AG04450 (cell line): ENCODE results near the gene LCN6. TPM values are rescaled to one million over a fixed set of nuclear protein-coding genes. Genes with fewer than 3 reads are reported as not detected.

Experiments
- CTCF ChIA-PET: fragments of 300-600, 350-600 bp; formaldehyde crosslinking; extraction: SDS; loops from one replicate; lab custom pipeline; 2022; ENCODE audit warnings: antibody characterized with exemption, inconsistent platforms; lab: Charles Lee
- POLR2A ChIA-PET: fragments of 350-600 bp; formaldehyde crosslinking; extraction: SDS; loops from one replicate; lab custom pipeline; 2021; ENCODE audit warnings: antibody characterized with exemption, inconsistent platforms; lab: Yijun Ruan, JAX
- DNase-seq: peaks from one replicate; pipeline ENCODE4 v3.0.0-alpha.2; 2011; ENCODE audit warnings: low read depth, low spot score
- H3K27ac ChIP-seq: one replicate; pipeline ENCODE4 v1.5.1; 2012; ENCODE audit warnings: low read depth, low read length, control low read depth
- H3K27me3 ChIP-seq: one replicate; pipeline ENCODE4 v1.6.0; 2012; ENCODE audit warnings: low read length; ENCODE audit not compliant: control insufficient read depth, insufficient read depth
- H3K4me3 ChIP-seq: 2 replicates; pipeline ENCODE4 v1.5.1; 2011; ENCODE audit warnings: mild to moderate bottlenecking, low read depth, low read length, control low read depth
- H3K9me3 ChIP-seq: 2 replicates; pipeline ENCODE4 v1.5.1; 2012; ENCODE audit warnings: low read length; ENCODE audit not compliant: control insufficient read depth, insufficient read depth
- CTCF ChIP-seq: IDR thresholded peaks from 2 replicates; pipeline ENCODE4 v1.5.1; 2011; ENCODE audit warnings: low read depth, low read length, control low read depth, inconsistent platforms
- polyA plus RNA-seq: library from polyadenylated mRNA; depleted of rRNA; stranded (reverse); fragments of >200 nt; gene quantifications from 2 replicates; pipeline ENCODE4 v1.2.3, GENCODE V29; 2011

LCN6 gene
- polyA plus RNA-seq, 1 experiment, result not detected

GRCh38 chr9:136776947-136777346 lies 28.6 kb upstream of the LCN6 start:
- Histone ChIP-seq H3K9me3 (peaks cover 9% of the 10 kb centered on the region), H3K4me3 (no peak overlapping the region), H3K27ac (no peak overlapping the region), H3K27me3 (peaks cover 37% of the 10 kb centered on the region)
- CTCF ChIA-PET, result interaction anchor here (1.8 to 3.1 kb wide), 3 partner anchors 10 to 16 kb away, joined by 6 to 17 read pairs (median 11); no protein-coding TSS in a partner anchor
- no peak for TF ChIP-seq CTCF
- DNase-seq, result no peak
- POLR2A ChIA-PET, result no interaction called here

GRCh38 chr9:136775191-136775590 lies 26.9 kb upstream of the LCN6 start:
- DNase-seq, result no peak
- peaks cover 9% of the 10 kb centered on the region for H3K9me3 ChIP-seq
- H3K27ac ChIP-seq, result no peak overlapping the region
- H3K27me3 ChIP-seq, result peaks cover 28% of the 10 kb centered on the region
- ChIA-PET CTCF (no interaction called here), POLR2A (no interaction called here)
- no peak overlapping the region for H3K4me3 ChIP-seq
- TF ChIP-seq CTCF, result no peak

GRCh38 chr9:136774416-136775045 lies 26.2 kb upstream of the LCN6 start:
- Histone ChIP-seq H3K9me3 (peaks cover 9% of the 10 kb centered on the region), H3K27ac (no peak overlapping the region), H3K4me3 (no peak overlapping the region), H3K27me3 (peaks cover 25% of the 10 kb centered on the region)
- CTCF ChIA-PET, result no interaction called here
- no peak for TF ChIP-seq CTCF
- DNase-seq, result no peak
- POLR2A ChIA-PET, result no interaction called here

- TF ChIP-seq CTCF, result no peak
- peaks cover 17% of the 10 kb centered on the region for H3K27me3 ChIP-seq
- DNase-seq, result no peak
- H3K27ac ChIP-seq, result no peak overlapping the region
- ChIA-PET POLR2A (no interaction called here), CTCF (no interaction called here)
- H3K9me3 ChIP-seq, result peaks cover 9% of the 10 kb centered on the region
- no peak overlapping the region for H3K4me3 ChIP-seq
These were observed 25.2 kb upstream of the LCN6 start for GRCh38 chr9:136773386-136774044.

- CTCF ChIA-PET, result interaction anchor here (0.9 to 1.2 kb wide), 2 partner anchors 11 to 45 kb away, joined by 3 to 8 read pairs; no protein-coding TSS in a partner anchor
These were observed 23.6 kb upstream of the LCN6 start for GRCh38 chr9:136771907-136772415.

More at GRCh38 chr9:136771907-136772415, 23.6 kb upstream of the LCN6 start:
- H3K9me3 ChIP-seq, result peaks cover 9% of the 10 kb centered on the region
- no peak for TF ChIP-seq CTCF
- peak overlapping the region; percentile 11 for H3K27ac ChIP-seq
- POLR2A ChIA-PET, result interaction anchor here (0.6 kb wide), 1 partner anchor 12 kb away, joined by 3 read pairs; no protein-coding TSS in a partner anchor
- no peak overlapping the region for H3K4me3 ChIP-seq
- no peak for DNase-seq
- peaks cover 10% of the 10 kb centered on the region for H3K27me3 ChIP-seq
